ENCODE data around the gene MYL7.

Gene MYL7

GRCh38 chr7:44098092-44099068, 42.8 kb downstream of the MYL7 start:
- no peak for DNase-seq

- DNase-seq, result no peak
Observed at GRCh38 chr7:44097064-44097932, 43.8 kb downstream of the MYL7 start.

- no peak for DNase-seq
Observed at GRCh38 chr7:44096326-44096881, 44.7 kb downstream of the MYL7 start.

- no peak for DNase-seq
Observed at GRCh38 chr7:44095781-44096180, 45.4 kb downstream of the MYL7 start.

GRCh38 chr7:44094883-44095592, 46.1 kb downstream of the MYL7 start:
- no peak for DNase-seq

- no peak for DNase-seq
Observed at GRCh38 chr7:44094365-44094764, 46.8 kb downstream of the MYL7 start.

- no peak for DNase-seq
Observed at GRCh38 chr7:44093102-44093641, 48.0 kb downstream of the MYL7 start.
